Peyer's patch (tissue), 4 donors: ENCODE measurements around the gene BROX.
"Not testable (repeated sequence)": the region's sequence is repeated elsewhere in the genome, so short reads cannot be mapped to it uniquely, and the experiment has no call there.

Source experiments
- POLR2A ChIP-seq, 2 donors: fragments of 450-650 bp; IDR thresholded peaks; one replicate each; pipeline ENCODE4 v1.5.1; 2017; ENCODE audit warnings: antibody characterized with exemption in 2 of 2, mild to moderate bottlenecking in 2 of 2, moderate library complexity in 2 of 2
- TF ChIP-seq, protein P1 (sequence below), 6 experiments: fragments of 450-650 bp in 4 of 6; fragments of 200-600 bp in 2 of 6; sonication (generic) in 1 of 6; IDR thresholded peaks; one replicate each; pipeline ENCODE4 v1.5.1; 2017 to 2019; ENCODE audit warnings: antibody characterized with exemption in 6 of 6, mild to moderate bottlenecking in 3 of 6, moderate library complexity in 1 of 6

DNA sequence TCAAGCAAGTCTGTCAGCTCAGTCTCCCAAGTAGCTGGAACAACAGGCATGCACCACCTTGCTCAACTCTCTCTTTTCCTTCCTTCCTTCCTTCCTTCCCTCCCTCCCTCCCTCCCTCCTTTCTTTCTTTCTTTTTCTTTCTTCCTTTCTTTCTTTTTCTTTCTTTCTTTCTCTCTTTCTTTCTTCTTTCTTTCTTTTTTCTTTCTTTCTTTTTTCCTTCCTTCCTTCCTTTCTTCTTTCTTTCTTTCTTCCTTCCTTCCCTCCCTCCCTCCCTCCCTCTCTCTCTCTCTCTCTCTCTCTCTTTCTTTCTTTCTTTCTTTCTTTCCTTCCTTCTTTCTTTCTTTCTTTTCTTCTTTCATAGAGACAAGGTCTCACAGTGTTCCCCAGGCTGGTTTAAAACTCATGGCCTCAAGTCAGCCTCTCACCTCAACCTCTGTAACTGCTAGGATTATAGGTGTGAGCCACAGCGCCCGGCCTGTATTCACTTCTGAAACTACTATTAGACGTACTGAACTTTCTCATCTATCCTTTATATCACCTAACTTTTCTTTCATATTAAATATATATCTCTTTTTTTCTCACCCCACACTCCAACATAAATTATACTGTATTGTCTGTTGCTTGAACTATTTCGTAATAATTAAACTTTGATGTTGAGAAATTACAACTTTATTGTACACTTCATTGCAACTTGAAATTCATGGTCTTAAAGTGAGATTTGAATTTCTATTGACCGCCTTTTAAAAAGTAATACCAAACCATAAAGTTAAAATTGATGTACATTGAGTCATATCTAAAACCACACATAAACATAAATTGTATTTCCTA is 29.5 kb downstream of the BROX start:
- TF ChIP-seq, protein P1, sequence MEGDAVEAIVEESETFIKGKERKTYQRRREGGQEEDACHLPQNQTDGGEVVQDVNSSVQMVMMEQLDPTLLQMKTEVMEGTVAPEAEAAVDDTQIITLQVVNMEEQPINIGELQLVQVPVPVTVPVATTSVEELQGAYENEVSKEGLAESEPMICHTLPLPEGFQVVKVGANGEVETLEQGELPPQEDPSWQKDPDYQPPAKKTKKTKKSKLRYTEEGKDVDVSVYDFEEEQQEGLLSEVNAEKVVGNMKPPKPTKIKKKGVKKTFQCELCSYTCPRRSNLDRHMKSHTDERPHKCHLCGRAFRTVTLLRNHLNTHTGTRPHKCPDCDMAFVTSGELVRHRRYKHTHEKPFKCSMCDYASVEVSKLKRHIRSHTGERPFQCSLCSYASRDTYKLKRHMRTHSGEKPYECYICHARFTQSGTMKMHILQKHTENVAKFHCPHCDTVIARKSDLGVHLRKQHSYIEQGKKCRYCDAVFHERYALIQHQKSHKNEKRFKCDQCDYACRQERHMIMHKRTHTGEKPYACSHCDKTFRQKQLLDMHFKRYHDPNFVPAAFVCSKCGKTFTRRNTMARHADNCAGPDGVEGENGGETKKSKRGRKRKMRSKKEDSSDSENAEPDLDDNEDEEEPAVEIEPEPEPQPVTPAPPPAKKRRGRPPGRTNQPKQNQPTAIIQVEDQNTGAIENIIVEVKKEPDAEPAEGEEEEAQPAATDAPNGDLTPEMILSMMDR (IDR thresholded peaks at IDR 0.05), result not testable (repeated sequence)
- not testable (repeated sequence) for TF ChIP-seq POLR2A (IDR thresholded peaks at IDR 0.05)
